Thoracic aorta (tissue), 2 donors: Measurements from ENCODE around the gene RAB9B. TPM values are rescaled to one million over a fixed set of nuclear protein-coding genes. Genes with fewer than 3 reads are reported as not detected.

Experiments used
- ATAC-seq: fragments of 150-250 bp; one replicate; pipeline ENCODE4 v1.8.0; 2017; ENCODE audit warnings: low read depth; ENCODE audit not compliant: insufficient number of reproducible peaks, low FRiP score
- DNase-seq: peaks from one replicate; pipeline ENCODE4 v3.0.0-alpha.2; 2020; ENCODE audit warnings: low spot score
- H3K27ac ChIP-seq, 2 donors: fragments of 200-600 bp; sonication (generic); 1 replicate in 1 of 2; 2 replicates in 1 of 2; pipeline ENCODE4 v1.5.1; 2016; ENCODE audit warnings: mild to moderate bottlenecking in 2 of 2, moderate library complexity in 2 of 2
- H3K27me3 ChIP-seq: fragments of 200-600 bp; sonication (generic); replicated peaks from 2 replicates; pipeline ENCODE4 v1.6.0; 2016; ENCODE audit warnings: mild to moderate bottlenecking; ENCODE audit not compliant: insufficient read depth
- H3K36me3 ChIP-seq: fragments of 200-600 bp; sonication (generic); one replicate; pipeline ENCODE4 v1.5.1; 2016
- H3K4me1 ChIP-seq, 2 donors: fragments of 200-600 bp; sonication (generic); 1 replicate in 1 of 2; 2 replicates in 1 of 2; pipeline versions ENCODE4 v1.5.1 to v1.6.0; 2016; ENCODE audit warnings: low read depth in 2 of 2, mild to moderate bottlenecking in 1 of 2; ENCODE audit not compliant: control insufficient read depth in 1 of 2
- H3K4me3 ChIP-seq: fragments of 200-600 bp; sonication (generic); 2 replicates; pipeline ENCODE4 v1.5.1; 2016; ENCODE audit warnings: mild to moderate bottlenecking
- H3K9me3 ChIP-seq: fragments of 200-600 bp; sonication (generic); 2 replicates; pipeline ENCODE4 v1.5.1; 2016
- CTCF ChIP-seq: fragments of 200-600 bp; sonication (generic); IDR thresholded peaks from one replicate; pipeline ENCODE4 v1.5.1; 2019; ENCODE audit warnings: antibody characterized with exemption
- total RNA-seq, 2 donors: library from RNA; depleted of rRNA; stranded (reverse); fragments of >200 nt; gene quantifications; one replicate each; pipeline versions ENCODE4 v1.1.0 to v1.2.3, GENCODE V29; 2016

Gene RAB9B
- total RNA-seq, 2 donors from 2014 or later: 6.8 to 7.7 TPM

GRCh38 chrX:103845165-103845653 is 13.2 kb upstream of the RAB9B start:
- no peaks in the 10 kb centered on the region for H3K27me3 ChIP-seq
- peak; percentile 46 for TF ChIP-seq CTCF
- no peak for ATAC-seq
- no peaks in the 10 kb centered on the region for H3K36me3 ChIP-seq
- no peak overlapping the region for H3K4me3 ChIP-seq
- no peaks in the 10 kb centered on the region for H3K9me3 ChIP-seq
- no peaks in the 10 kb centered on the region for H3K4me1 ChIP-seq
- H3K27ac ChIP-seq: no peak overlapping the region
- DNase-seq: no peak

GRCh38 chrX:103839404-103839803 is 7.3 kb upstream of the RAB9B start:
- Histone ChIP-seq H3K27ac (no peak overlapping the region), H3K4me1 (no peaks in the 10 kb centered on the region), H3K9me3 (no peaks in the 10 kb centered on the region), H3K27me3 (no peaks in the 10 kb centered on the region), H3K4me3 (no peak overlapping the region), H3K36me3 (no peaks in the 10 kb centered on the region)
- ATAC-seq (no peak), DNase-seq (no peak)
- no peak for TF ChIP-seq CTCF

- no peak for TF ChIP-seq CTCF
- ATAC-seq (peak; percentile 69), DNase-seq (no peak)
- peaks cover 0 to 10% of the 10 kb centered on the region in 2 donors for H3K4me1 ChIP-seq
- no peaks in the 10 kb centered on the region for H3K9me3 ChIP-seq
- peak overlapping the region; percentile 80 for H3K4me3 ChIP-seq
- no peaks in the 10 kb centered on the region for H3K36me3 ChIP-seq
- H3K27ac ChIP-seq: peak overlapping the region; percentile 77 to 79
- no peaks in the 10 kb centered on the region for H3K27me3 ChIP-seq
Measured at GRCh38 chrX:103831342-103831802, 685 bp downstream of the RAB9B start.

- TF ChIP-seq CTCF: no peak
- H3K36me3 ChIP-seq: no peaks in the 10 kb centered on the region
- peaks cover 0 to 10% of the 10 kb centered on the region in 2 donors for H3K4me1 ChIP-seq
- H3K27ac ChIP-seq: no peak overlapping the region
- H3K9me3 ChIP-seq: no peaks in the 10 kb centered on the region
- DNase-seq (no peak), ATAC-seq (no peak)
- no peaks in the 10 kb centered on the region for H3K27me3 ChIP-seq
- peak overlapping the region; percentile 80 for H3K4me3 ChIP-seq
Measured at GRCh38 chrX:103830848-103831247, 1.2 kb downstream of the RAB9B start.

- no peak for ATAC-seq
- H3K4me1 ChIP-seq: peaks cover 0 to 10% of the 10 kb centered on the region in 2 donors
Measured at GRCh38 chrX:103828529-103828928, 3.5 kb downstream of the RAB9B start.

More at GRCh38 chrX:103828529-103828928, 3.5 kb downstream of the RAB9B start:
- Histone ChIP-seq H3K27me3 (no peaks in the 10 kb centered on the region), H3K4me3 (no peak overlapping the region), H3K27ac (peak overlapping the region; percentile 50 to 60), H3K9me3 (no peaks in the 10 kb centered on the region), H3K36me3 (no peaks in the 10 kb centered on the region)
- TF ChIP-seq CTCF: no peak
- DNase-seq: no peak
